ENCODE measurements around the gene FOS.

GRCh38 chr14:75277008-75277814 is 1.4 kb upstream of the FOS start:
- no peak for TF ChIP-seq FEZF1 (tag by site-specific recombination; IDR thresholded peaks at IDR 0.05)
- TF ChIP-seq CTCF (tag by site-specific recombination; IDR thresholded peaks at IDR 0.05), result no peak; the same call in 1 of the 2 replicates
- TF ChIP-seq RBAK (tag by site-specific recombination; IDR thresholded peaks at IDR 0.05), result no peak
- TF ChIP-seq ZNF580 (tag by site-specific recombination; IDR thresholded peaks at IDR 0.05), result no peak
- TF ChIP-seq ZSCAN16 (tag by site-specific recombination; IDR thresholded peaks at IDR 0.05), result no peak
- TF ChIP-seq KLF16 (tag by site-specific recombination; IDR thresholded peaks at IDR 0.05), result no peak
- TF ChIP-seq ZBTB7A (tag by site-specific recombination; IDR thresholded peaks at IDR 0.05; ENCODE audit: low read depth), result 0 out of 2 replicates have a peak, but pooled peaks have one; percentile 38
- TF ChIP-seq KLF9 (tag by site-specific recombination; IDR thresholded peaks at IDR 0.05; ENCODE audit: low read depth), result peak; percentile 82
- no peak for TF ChIP-seq OSR2 (tag by site-specific recombination; IDR thresholded peaks at IDR 0.05)
